ENCODE results near the gene CRISP3. TPM values are rescaled to one million over a fixed set of nuclear protein-coding genes. Genes with fewer than 3 reads are reported as not detected.
"Not testable (repeated sequence)": the region's sequence is repeated elsewhere in the genome, so short reads cannot be mapped to it uniquely, and the experiment has no call there.

The CRISP3 gene
- total RNA-seq, 2 donors from 2014 or later, result 0.99 to 6.0 TPM

GRCh38 chr6:49732781-49733180, 11.4 kb downstream of the CRISP3 start:
- ATAC-seq (no peak), DNase-seq (no peak)
- H3K36me3 ChIP-seq (replicated peaks in 1 of 2; ENCODE audit: insufficient read depth in 1 of 2, low read depth in 2 of 2), result no peaks in the 10 kb centered on the region
- H3K4me1 ChIP-seq, result no peaks in the 10 kb centered on the region
- WGBS, 2 donors, result 60 to 65% methylated on average over 3 of the region's 3 CpGs
- no peak overlapping the region for H3K27ac ChIP-seq
- intact Hi-C loops (cut with DNase I), result no loop called here
- no peaks in the 10 kb centered on the region for H3K27me3 ChIP-seq
- no peaks in the 10 kb centered on the region for H3K9me3 ChIP-seq
- no peak overlapping the region for H3K4me3 ChIP-seq
- TF ChIP-seq POLR2A (IDR thresholded peaks at IDR 0.05) (no peak), CTCF (IDR thresholded peaks at IDR 0.05) (no peak)

GRCh38 chr6:49730251-49730650, 13.9 kb downstream of the CRISP3 start:
- intact Hi-C loops (cut with DNase I), result no loop called here
- H3K27me3 ChIP-seq, result no peaks in the 10 kb centered on the region
- no peak for DNase-seq
- H3K4me1 ChIP-seq, result no peaks in the 10 kb centered on the region
- no peak overlapping the region for H3K27ac ChIP-seq
- H3K36me3 ChIP-seq (replicated peaks in 1 of 2; ENCODE audit: insufficient read depth in 1 of 2, low read depth in 2 of 2), result no peaks in the 10 kb centered on the region
- ATAC-seq, result no peak
- H3K9me3 ChIP-seq, result no peaks in the 10 kb centered on the region
- no peak overlapping the region for H3K4me3 ChIP-seq
- TF ChIP-seq POLR2A (IDR thresholded peaks at IDR 0.05), result no peak
- TF ChIP-seq CTCF (IDR thresholded peaks at IDR 0.05), result no peak

- H3K4me3 ChIP-seq; H3K36me3 ChIP-seq (replicated peaks in 1 of 2; ENCODE audit: insufficient read depth in 1 of 2, low read depth in 2 of 2); H3K4me1 ChIP-seq; intact Hi-C loops (cut with DNase I); H3K9me3 ChIP-seq; ATAC-seq; H3K27ac ChIP-seq; DNase-seq; H3K27me3 ChIP-seq: not testable (repeated sequence)
- WGBS, 2 donors, result 62 to 72% methylated on average over 4 of the region's 4 CpGs
These were observed 20.3 kb downstream of the CRISP3 start for GRCh38 chr6:49723917-49724316.

- H3K4me3 ChIP-seq, result no peak overlapping the region
- DNase-seq (no peak), ATAC-seq (no peak)
- no peak overlapping the region for H3K27ac ChIP-seq
- H3K4me1 ChIP-seq, result no peaks in the 10 kb centered on the region
- intact Hi-C loops (cut with DNase I), result no loop called here
- H3K9me3 ChIP-seq, result no peaks in the 10 kb centered on the region
- TF ChIP-seq POLR2A (IDR thresholded peaks at IDR 0.05), result no peak
- no peak for TF ChIP-seq CTCF (IDR thresholded peaks at IDR 0.05)
- WGBS, 2 donors, result 67 to 70% methylated on average over 2 of the region's 2 CpGs
- H3K36me3 ChIP-seq (replicated peaks in 1 of 2; ENCODE audit: insufficient read depth in 1 of 2, low read depth in 2 of 2), result no peaks in the 10 kb centered on the region
- no peaks in the 10 kb centered on the region for H3K27me3 ChIP-seq
These were observed 22.9 kb downstream of the CRISP3 start for GRCh38 chr6:49721297-49721696.

GRCh38 chr6:49720372-49720771, 23.8 kb downstream of the CRISP3 start:
- H3K27me3 ChIP-seq, result no peaks in the 10 kb centered on the region
- H3K27ac ChIP-seq, result no peak overlapping the region
- H3K9me3 ChIP-seq, result no peaks in the 10 kb centered on the region
- H3K4me1 ChIP-seq, result no peaks in the 10 kb centered on the region
- no peak overlapping the region for H3K4me3 ChIP-seq
- TF ChIP-seq CTCF (IDR thresholded peaks at IDR 0.05), result no peak
- no peaks in the 10 kb centered on the region for H3K36me3 ChIP-seq (replicated peaks in 1 of 2; ENCODE audit: insufficient read depth in 1 of 2, low read depth in 2 of 2)
- intact Hi-C loops (cut with DNase I), result no loop called here
- WGBS, 2 donors, result 66 to 75% methylated on average over 7 of the region's 7 CpGs
- DNase-seq, result no peak
- no peak for ATAC-seq
